Sigmoid colon (tissue), 4 donors: ENCODE data around the gene RNF144B.

Experiments
- CTCF ChIP-seq, 4 experiments: fragments of 450-650 bp in 3 of 4; fragments of 200-600 bp in 1 of 4; IDR thresholded peaks; one replicate each; pipeline ENCODE4 v1.5.1; 2016 to 2019; ENCODE audit warnings: antibody characterized with exemption in 4 of 4, mild to moderate bottlenecking in 3 of 4, moderate library complexity in 2 of 4
- POLR2A ChIP-seq, 2 donors: fragments of 450-650 bp; IDR thresholded peaks; one replicate each; pipeline ENCODE4 v1.6.1; 2016; ENCODE audit warnings: antibody characterized with exemption in 2 of 2, mild to moderate bottlenecking in 2 of 2, moderate library complexity in 2 of 2
- POLR2AphosphoS5 ChIP-seq, 4 donors: sonication (generic); formaldehyde crosslinking; IDR thresholded peaks; one replicate each; pipeline ENCODE4 v1.6.1; 2017; ENCODE audit warnings: antibody characterized with exemption in 4 of 4

- TF ChIP-seq CTCF (IDR thresholded peaks at IDR 0.05) (no peak), POLR2A (IDR thresholded peaks at IDR 0.05) (no peak), POLR2AphosphoS5 (IDR thresholded peaks at IDR 0.05) (no peak)
These were observed 77.0 kb downstream of the RNF144B start for GRCh38 chr6:18464176-18464575.
